Thymus (tissue), 11 donors: ENCODE data around the gene BRD2. TPM values are rescaled to one million over a fixed set of nuclear protein-coding genes. Genes with fewer than 3 reads are reported as not detected.

Source experiments
- DNase-seq, 9 donors: peaks; one replicate each; pipeline ENCODE4 v3.0.0-alpha.2; 2013; ENCODE audit warnings: low spot score in 9 of 9, low read depth in 6 of 9, missing footprints in 1 of 9
- H3K27ac ChIP-seq, 2 donors: one replicate each; pipeline ENCODE4 v1.5.1; 2013; ENCODE audit warnings: control low read depth in 1 of 2, low read depth in 1 of 2, low read length in 1 of 2, mild to moderate bottlenecking in 1 of 2, moderate library complexity in 1 of 2
- H3K27me3 ChIP-seq, 2 donors: one replicate each; pipeline ENCODE4 v1.5.1; 2013; ENCODE audit warnings: low read length in 1 of 2; ENCODE audit not compliant: control insufficient read depth in 2 of 2, insufficient read depth in 1 of 2
- H3K36me3 ChIP-seq, 2 donors: one replicate each; pipeline ENCODE4 v1.5.1; 2013; ENCODE audit warnings: low read length in 1 of 2, mild to moderate bottlenecking in 1 of 2, moderate library complexity in 1 of 2; ENCODE audit not compliant: control insufficient read depth in 2 of 2, insufficient read depth in 2 of 2
- H3K4me1 ChIP-seq, 2 donors: one replicate each; pipeline ENCODE4 v1.5.1; 2013; ENCODE audit warnings: low read length in 2 of 2; ENCODE audit not compliant: control insufficient read depth in 2 of 2, insufficient read depth in 2 of 2
- H3K4me3 ChIP-seq, 2 donors: one replicate each; pipeline ENCODE4 v1.5.1; 2013; ENCODE audit warnings: low read length in 2 of 2, control low read depth in 1 of 2, mild to moderate bottlenecking in 1 of 2
- H3K9me3 ChIP-seq, 2 donors: one replicate each; pipeline ENCODE4 v1.5.1; 2013; ENCODE audit warnings: low read length in 1 of 2, mild to moderate bottlenecking in 1 of 2; ENCODE audit not compliant: control insufficient read depth in 2 of 2, insufficient read depth in 1 of 2
- WGBS: extraction: QIAGEN DNeasy Blood & Tissue Kit; methylation state at CpG from one replicate; pipeline ENCODE4 v1.1.7; 2013; 5-methylcytosine and 5-hydroxymethylcytosine counted together
- polyA plus RNA-seq: library from polyadenylated mRNA; stranded (reverse); fragments of 200-250 nt; gene quantifications from one replicate; pipeline ENCODE4 v1.2.3, GENCODE V29; 2013
- total RNA-seq: library from RNA; stranded (reverse); fragments of 120-200 nt; gene quantifications from one replicate; pipeline ENCODE4 v1.2.4, GENCODE V29; 2013
- donor health status: healthy.

The BRD2 gene
- total and polyA plus RNA-seq, 2 donors: 113 to 119 TPM

- no peak for DNase-seq
- H3K27ac ChIP-seq: peak overlapping the region in 1 of 2 donors; percentile 9
- peaks cover 6 to 21% of the 10 kb centered on the region in 2 donors for H3K4me1 ChIP-seq
- H3K4me3 ChIP-seq: peak overlapping the region; percentile 87 to 93
- no peaks in the 10 kb centered on the region for H3K27me3 ChIP-seq
- no peaks in the 10 kb centered on the region for H3K9me3 ChIP-seq
- 30% methylated on average over 14 of the region's 14 CpGs for WGBS
- H3K36me3 ChIP-seq: peaks cover 53 to 79% of the 10 kb centered on the region in 2 donors
Observed at GRCh38 chr6:32974541-32975308, 6.3 kb downstream of the BRD2 start.

GRCh38 chr6:32975886-32976285 is 7.5 kb downstream of the BRD2 start:
- WGBS: 92% methylated on average over 2 of the region's 2 CpGs
- Histone ChIP-seq H3K4me1 (peaks cover 6 to 21% of the 10 kb centered on the region in 2 donors), H3K27me3 (no peaks in the 10 kb centered on the region), H3K9me3 (no peaks in the 10 kb centered on the region), H3K4me3 (no peak overlapping the region), H3K27ac (no peak overlapping the region), H3K36me3 (peaks cover 65 to 91% of the 10 kb centered on the region in 2 donors)
- DNase-seq: no peak

DNA sequence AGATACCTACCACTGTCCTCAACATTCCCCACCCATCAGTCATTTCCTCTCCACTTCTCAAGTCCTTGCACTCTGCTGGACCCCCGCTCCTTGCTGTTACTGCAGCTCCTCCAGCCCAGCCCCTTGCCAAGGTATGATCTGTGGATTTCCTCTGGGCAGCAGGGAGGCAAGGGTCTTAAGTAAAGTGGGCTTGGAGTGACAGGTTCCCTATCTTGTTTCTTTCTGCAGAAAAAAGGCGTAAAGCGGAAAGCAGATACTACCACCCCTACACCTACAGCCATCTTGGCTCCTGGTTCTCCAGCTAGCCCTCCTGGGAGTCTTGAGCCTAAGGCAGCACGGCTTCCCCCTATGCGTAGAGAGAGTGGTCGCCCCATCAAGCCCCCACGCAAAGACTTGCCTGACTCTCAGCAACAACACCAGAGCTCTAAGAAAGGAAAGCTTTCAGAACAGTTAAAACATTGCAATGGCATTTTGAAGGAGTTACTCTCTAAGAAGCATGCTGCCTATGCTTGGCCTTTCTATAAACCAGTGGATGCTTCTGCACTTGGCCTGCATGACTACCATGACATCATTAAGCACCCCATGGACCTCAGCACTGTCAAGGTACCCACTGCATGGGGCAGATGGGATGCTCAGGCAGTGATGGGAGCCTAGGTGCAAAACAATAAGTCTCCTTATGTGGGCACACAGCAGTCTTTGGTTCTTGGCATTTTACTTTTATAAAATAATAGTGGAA is 8.1 kb downstream of the BRD2 start:
- Histone ChIP-seq H3K36me3 (peaks cover 67 to 92% of the 10 kb centered on the region in 2 donors), H3K27ac (no peak overlapping the region), H3K4me1 (peaks cover 6 to 21% of the 10 kb centered on the region in 2 donors), H3K27me3 (no peaks in the 10 kb centered on the region), H3K4me3 (no peak overlapping the region), H3K9me3 (no peaks in the 10 kb centered on the region)
- WGBS: 96% methylated on average over 7 of the region's 7 CpGs
- no peak for DNase-seq

DNA sequence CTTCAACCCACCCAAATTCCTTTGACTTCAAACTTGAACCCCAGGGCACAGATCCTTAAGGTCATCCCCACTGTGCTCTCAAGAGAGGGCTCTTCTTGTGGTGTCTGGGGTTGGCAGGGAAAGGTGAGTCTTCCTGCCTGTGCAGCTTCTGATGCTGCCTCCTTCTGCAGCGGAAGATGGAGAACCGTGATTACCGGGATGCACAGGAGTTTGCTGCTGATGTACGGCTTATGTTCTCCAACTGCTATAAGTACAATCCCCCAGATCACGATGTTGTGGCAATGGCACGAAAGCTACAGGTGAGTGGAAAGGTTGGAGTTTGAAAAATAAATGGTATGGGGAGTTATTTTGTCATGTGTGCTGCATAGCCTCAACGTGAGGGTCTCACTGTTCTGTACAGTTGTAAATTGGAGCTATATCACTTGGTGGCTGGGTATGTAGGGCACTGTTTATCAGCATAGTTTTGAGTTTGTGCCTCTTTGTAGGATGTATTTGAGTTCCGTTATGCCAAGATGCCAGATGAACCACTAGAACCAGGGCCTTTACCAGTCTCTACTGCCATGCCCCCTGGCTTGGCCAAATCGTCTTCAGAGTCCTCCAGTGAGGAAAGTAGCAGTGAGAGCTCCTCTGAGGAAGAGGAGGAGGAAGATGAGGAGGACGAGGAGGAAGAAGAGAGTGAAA is 9.0 kb downstream of the BRD2 start:
- no peak for DNase-seq
- H3K4me3 ChIP-seq: no peak overlapping the region
- WGBS: 94% methylated on average over 10 of the region's 10 CpGs
- peaks cover 67 to 98% of the 10 kb centered on the region in 2 donors for H3K36me3 ChIP-seq
- H3K27me3 ChIP-seq: no peaks in the 10 kb centered on the region
- H3K9me3 ChIP-seq: no peaks in the 10 kb centered on the region
- peaks cover 6 to 21% of the 10 kb centered on the region in 2 donors for H3K4me1 ChIP-seq
- H3K27ac ChIP-seq: no peak overlapping the region

DNA sequence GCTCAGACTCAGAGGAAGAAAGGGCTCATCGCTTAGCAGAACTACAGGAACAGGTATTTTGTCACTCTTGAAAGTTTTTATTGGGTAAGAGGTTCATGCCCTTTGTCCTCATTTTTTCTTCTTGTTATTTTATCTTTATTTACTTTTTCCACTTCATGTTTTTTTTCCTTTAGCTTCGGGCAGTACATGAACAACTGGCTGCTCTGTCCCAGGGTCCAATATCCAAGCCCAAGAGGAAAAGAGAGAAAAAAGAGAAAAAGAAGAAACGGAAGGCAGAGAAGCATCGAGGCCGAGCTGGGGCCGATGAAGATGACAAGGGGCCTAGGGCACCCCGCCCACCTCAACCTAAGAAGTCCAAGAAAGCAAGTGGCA is 9.5 kb downstream of the BRD2 start:
- no peak overlapping the region for H3K4me3 ChIP-seq
- H3K36me3 ChIP-seq: peaks cover 64 to 98% of the 10 kb centered on the region in 2 donors
- no peaks in the 10 kb centered on the region for H3K27me3 ChIP-seq
- no peak for DNase-seq
- WGBS: 95% methylated on average over 7 of the region's 7 CpGs
- peaks cover 6 to 21% of the 10 kb centered on the region in 2 donors for H3K4me1 ChIP-seq
- no peak overlapping the region for H3K27ac ChIP-seq
- no peaks in the 10 kb centered on the region for H3K9me3 ChIP-seq

DNA sequence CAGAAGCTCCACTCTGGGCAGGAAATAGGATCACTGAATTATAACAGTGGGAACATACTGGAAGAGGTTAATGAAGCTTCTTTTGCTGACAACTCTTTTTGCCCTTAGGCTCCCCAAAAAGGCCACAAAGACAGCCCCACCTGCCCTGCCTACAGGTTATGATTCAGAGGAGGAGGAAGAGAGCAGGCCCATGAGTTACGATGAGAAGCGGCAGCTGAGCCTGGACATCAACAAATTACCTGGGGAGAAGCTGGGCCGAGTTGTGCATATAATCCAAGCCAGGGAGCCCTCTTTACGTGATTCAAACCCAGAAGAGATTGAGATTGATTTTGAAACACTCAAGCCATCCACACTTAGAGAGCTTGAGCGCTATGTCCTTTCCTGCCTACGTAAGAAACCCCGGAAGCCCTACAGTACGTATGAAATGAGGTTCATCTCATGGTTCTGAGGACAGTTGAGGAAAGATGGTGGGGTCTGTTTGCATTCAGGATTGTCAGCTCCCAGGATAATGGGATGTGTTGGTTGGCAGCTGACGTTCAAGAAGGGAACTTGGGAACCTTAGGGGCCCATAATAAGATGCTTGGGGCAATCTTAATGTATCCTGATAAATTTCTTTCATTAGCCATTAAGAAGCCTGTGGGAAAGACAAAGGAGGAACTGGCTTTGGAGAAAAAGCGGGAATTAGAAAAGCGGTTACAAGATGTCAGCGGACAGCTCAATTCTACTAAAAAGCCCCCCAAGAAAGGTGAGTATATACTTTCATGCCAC is 11.5 kb downstream of the BRD2 start:
- Histone ChIP-seq H3K4me3 (no peak overlapping the region), H3K27ac (no peak overlapping the region), H3K36me3 (peaks cover 56 to 88% of the 10 kb centered on the region in 2 donors), H3K4me1 (peaks cover 5 to 23% of the 10 kb centered on the region in 2 donors), H3K27me3 (no peaks in the 10 kb centered on the region), H3K9me3 (no peaks in the 10 kb centered on the region)
- 93% methylated on average over 12 of the region's 12 CpGs for WGBS
- no peak for DNase-seq

- DNase-seq: no peak
- peaks cover 2 to 18% of the 10 kb centered on the region in 2 donors for H3K4me1 ChIP-seq
- H3K9me3 ChIP-seq: no peaks in the 10 kb centered on the region
- H3K27me3 ChIP-seq: no peaks in the 10 kb centered on the region
- WGBS: 88% methylated on average over 11 of the region's 11 CpGs
- H3K27ac ChIP-seq: no peak overlapping the region
- no peak overlapping the region for H3K4me3 ChIP-seq
- H3K36me3 ChIP-seq: peaks cover 54 to 82% of the 10 kb centered on the region in 2 donors
Observed at GRCh38 chr6:32980488-32981038, 12.2 kb downstream of the BRD2 start.

DNA sequence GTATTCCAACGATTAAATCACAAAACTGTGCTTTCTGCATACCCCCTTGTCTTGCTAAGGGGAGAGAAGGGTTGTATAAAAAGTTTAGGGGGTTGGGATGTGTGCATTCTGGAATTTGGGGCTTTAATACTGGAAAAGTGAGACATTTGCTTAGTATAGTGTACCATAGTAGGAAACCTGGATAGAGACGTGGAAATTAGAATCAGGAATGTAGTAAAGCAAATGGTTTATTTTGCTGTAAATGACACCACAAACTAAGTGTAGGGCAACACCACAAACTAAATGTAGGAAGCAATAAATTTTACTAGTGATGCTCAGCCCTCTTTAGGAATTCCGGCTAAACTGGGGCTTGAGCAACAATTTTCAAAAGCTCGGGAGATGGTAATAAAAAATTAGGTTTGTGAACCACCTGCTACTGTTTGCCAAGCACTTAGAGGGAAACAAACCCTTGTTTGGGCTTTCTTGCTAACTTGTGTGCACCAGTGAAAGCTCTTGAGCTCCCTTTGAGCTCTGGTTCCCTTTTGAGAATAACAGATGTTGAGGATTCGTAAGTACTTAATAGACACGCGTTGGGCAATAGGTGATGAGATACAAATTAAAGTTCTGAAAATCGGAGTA is 13.8 kb downstream of the BRD2 start:
- no peaks in the 10 kb centered on the region for H3K27me3 ChIP-seq
- no peaks in the 10 kb centered on the region for H3K9me3 ChIP-seq
- peaks cover 39 to 65% of the 10 kb centered on the region in 2 donors for H3K36me3 ChIP-seq
- peaks cover 2 to 9% of the 10 kb centered on the region in 2 donors for H3K4me1 ChIP-seq
- 92% methylated on average over 8 of the region's 8 CpGs for WGBS
- no peak for DNase-seq
- no peak overlapping the region for H3K4me3 ChIP-seq
- H3K27ac ChIP-seq: no peak overlapping the region
